IPS-NIHi11 (cell line): ENCODE results near the gene MAML3.
A peak's percentile ranks its signal among the peaks of the same experiment; 100 is the strongest.

Experiments used
- DNase-seq: peaks from one replicate; pipeline ENCODE4 v3.0.0; 2012; ENCODE audit warnings: mixed read lengths, low spot score

Gene MAML3

DNA sequence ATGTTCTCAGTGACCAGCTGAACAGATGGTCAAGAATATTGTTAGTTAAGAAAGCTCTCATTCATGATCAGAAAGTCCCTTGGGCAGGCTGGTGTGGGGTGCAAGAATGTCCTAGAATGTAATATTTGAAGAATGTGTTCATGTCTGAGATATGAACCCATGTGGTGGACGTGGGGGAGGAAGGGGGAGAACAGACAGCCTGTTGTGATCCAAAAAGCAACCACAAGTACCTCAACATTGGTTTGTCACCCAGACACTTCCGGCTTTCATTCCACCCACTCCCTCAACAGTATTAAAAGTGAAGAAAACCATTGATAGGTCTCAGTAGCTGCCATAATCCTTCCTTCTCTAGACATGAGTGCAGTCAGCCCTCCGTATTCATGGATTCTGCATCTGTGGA is 82.2 kb downstream of the MAML3 start:
- DNase-seq = no peak

DNA sequence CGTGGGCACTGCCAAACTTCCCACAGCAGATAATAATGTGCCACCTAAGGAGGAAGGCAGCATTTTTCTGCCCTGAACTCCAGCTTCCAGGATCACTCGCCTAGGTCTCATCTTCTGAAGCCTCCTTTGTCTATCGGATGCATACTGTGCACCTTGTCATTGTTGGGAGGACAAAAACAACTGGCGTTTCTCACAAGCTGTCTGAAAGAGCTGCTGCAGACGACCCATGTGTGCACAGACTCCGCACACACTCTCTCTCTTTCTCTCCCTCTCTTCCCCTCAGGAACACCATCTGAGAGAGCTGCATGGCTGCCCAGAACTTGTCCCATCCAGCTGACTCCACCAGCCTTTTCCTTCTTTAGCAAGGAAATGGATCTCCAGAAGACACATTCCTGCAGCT is 83.0 kb downstream of the MAML3 start:
- no peak for DNase-seq

DNA sequence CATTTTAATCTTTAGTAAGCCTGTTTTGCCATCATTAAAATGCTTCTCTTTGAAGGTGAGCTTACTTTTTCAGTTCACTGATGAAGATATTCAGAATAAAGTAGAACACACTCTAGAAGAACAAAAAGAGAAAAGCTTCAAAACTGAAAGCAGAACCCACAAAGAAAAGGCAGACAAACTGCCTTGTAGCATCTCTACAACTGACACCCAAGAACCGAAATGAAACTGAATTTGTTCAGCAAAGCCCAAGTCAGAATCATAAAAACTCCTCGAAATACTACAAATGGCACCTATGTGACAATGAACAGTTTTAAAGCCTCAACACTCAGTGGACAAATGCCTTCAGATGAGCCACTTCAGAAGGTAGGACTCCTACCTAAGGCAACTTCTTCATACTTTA is 83.6 kb downstream of the MAML3 start:
- no peak for DNase-seq

GRCh38 chr4:140069066-140069465 is 84.9 kb downstream of the MAML3 start:
- DNase-seq = no peak

DNA sequence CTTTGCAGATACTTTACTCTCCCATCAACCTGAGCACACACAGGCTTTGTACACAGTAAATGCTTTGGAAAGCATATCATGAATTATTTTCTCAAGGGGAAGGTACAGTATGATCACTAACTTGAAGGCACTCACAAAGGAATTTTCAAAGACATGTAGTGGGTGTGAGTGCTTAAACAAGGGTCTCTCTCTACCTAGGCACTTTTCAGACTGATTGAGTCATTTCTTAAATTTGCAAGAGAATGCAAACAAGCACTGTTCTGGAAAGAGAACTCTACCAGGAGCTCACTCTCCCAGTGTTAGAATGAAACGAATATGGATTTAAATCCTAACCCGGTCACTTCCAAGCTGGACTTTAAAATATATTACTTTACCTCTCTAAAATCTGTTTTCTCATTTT is 85.7 kb downstream of the MAML3 start:
- DNase-seq = no peak

DNA sequence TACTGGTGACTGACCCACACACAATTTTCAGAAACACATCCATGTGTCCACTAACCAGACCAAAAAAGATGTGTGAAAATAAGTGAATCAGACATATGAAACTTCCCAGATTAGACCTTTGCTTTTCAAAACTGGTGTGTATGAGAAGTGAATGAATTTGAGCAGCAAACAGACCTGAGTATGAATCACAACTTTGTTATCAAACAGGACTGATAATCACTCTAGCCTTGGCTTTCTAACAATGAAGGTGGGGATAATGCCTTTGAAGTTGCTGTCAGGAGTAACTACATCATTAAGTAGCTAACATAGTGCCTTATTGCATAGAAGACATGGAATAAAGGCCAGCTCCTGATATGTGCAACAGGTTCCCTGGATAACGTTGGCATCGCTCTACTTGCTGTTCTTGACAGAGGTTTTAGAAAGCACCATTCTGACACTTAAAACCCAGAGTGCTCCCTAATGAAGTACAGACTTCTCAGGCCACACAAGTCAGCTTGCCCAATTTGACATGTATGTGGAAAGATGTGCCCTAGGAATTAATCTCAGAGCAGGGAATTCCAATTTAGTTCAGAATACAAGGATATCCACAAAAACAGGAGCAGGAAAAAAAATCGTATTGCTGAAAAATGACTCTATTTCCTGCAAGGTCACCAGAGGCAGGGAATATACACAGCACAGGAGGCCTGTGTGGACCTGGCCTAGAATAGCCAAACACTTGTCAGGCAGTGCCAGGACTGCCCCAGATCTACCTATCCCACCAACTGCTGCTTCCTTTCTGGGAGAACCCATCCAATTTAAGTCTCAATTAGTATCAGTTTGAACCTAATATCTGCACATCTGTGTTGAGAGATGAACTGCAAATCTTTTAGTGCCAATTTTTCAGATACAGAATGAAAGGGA is 87.7 kb downstream of the MAML3 start:
- no peak for DNase-seq

- no peak for DNase-seq
These were observed 88.6 kb downstream of the MAML3 start for GRCh38 chr4:140065393-140065792.

DNA sequence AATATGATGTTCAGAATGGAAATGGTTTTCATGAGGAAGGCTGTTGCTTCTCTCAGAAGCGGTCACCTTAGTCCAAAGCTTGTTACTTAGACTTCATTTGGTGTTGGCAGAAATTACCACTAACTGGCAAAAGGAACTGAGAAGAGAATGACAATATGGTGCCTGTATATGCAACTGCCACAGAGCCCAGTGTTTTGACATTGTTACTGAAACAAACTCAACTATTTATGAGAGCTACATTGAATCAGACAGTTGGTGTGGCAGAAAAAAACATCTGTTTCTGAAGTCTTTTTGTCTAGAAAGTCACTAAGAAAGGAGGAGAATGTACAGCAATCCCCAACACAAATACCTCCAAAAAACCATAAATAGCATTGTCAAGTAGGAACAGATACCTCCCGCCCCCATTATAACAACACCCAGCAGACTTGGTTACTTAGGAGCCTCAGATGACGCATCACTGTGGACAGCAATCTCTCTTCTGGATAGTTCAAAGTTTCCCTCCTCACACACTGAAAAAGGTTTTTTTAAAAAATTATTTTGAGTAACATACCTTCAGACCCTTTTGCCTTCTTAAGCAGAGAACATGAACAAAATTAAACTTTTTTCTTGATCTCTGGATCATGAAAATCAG is 92.2 kb downstream of the MAML3 start:
- no peak for DNase-seq

DNA sequence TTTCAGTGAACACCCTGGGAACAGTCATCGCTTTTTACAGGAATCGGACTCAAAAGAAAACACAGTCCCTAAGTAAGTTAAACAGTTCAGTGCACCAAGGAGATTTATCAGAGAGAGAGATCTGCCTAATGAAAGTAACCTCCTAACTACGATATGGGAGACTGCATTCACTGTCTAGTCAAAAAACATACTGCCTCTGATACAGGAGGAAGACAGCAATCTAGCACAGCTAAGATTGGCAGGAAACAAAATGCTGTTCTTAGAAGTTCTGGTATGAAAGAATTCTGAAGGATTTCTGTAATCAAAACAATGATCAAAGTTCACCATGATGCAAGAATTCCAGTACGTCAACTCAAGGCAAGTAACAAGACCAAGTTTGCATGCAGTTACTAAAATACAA is 92.8 kb downstream of the MAML3 start:
- no peak for DNase-seq

DNA sequence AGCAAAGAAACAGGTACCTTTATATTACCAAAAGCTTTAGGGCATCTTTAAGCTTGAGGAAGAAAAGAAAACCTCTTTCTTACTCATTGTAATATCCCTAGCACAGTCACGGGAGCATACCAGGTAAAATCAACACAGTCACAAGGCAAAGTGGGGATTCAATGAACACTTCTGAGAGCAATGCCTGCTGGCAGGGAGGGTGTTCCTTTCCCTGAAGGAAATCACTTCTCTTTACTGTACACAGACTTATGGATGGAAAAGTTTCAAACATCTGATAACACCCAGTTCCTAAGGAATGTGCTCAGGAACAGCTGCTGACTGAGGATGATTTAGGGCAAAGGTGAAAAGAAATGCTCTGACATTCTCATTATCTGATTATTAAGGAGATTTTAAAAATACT is 94.8 kb downstream of the MAML3 start:
- DNase-seq = no peak

DNA sequence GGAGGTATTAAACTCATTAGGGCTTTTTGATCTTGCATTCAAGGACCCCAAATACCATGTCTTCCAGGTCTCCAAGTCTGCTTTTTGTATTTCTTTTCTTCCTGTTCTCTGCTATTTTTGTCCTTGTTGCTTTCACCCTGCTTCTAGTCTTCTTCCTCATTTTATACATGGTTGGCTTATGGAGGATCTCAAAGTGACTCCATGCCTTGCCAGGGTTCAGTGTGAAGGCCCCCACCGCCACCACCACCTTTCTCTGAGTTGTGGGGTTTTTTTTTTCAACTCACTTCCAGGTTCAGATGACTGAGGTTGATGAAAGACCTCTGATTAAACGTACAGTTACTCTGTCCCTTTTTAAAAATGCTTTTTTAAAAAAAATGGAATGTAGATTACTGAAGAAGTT is 96.3 kb downstream of the MAML3 start:
- DNase-seq = no peak

- DNase-seq = no peak
These were observed 98.0 kb downstream of the MAML3 start for GRCh38 chr4:140056015-140056414.

- DNase-seq = no peak
These were observed 99.1 kb downstream of the MAML3 start for GRCh38 chr4:140054861-140055260.

GRCh38 chr4:140053185-140053584 is 100.8 kb downstream of the MAML3 start:
- no peak for DNase-seq

DNA sequence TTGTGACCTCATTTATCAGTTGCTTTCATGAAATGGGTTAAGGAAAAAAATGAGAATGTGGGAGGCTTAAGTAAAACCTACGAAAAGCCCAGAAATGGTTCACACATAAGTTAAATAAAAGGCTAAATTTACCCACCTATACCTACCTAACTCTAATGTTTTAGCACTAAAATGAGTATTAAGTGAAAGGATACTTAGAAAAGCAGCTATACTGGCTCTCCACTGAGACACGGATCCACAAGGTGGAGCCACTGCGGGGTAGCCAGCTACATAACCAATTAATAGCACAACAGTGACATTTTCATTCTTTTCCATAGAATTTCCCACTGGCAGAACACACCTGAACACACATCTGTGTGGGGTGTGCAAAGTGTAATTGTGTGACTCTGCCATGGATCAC is 101.9 kb downstream of the MAML3 start:
- peak; percentile 35 for DNase-seq

- DNase-seq = peak; percentile 55
These were observed 103.9 kb downstream of the MAML3 start for GRCh38 chr4:140049849-140050637.

DNA sequence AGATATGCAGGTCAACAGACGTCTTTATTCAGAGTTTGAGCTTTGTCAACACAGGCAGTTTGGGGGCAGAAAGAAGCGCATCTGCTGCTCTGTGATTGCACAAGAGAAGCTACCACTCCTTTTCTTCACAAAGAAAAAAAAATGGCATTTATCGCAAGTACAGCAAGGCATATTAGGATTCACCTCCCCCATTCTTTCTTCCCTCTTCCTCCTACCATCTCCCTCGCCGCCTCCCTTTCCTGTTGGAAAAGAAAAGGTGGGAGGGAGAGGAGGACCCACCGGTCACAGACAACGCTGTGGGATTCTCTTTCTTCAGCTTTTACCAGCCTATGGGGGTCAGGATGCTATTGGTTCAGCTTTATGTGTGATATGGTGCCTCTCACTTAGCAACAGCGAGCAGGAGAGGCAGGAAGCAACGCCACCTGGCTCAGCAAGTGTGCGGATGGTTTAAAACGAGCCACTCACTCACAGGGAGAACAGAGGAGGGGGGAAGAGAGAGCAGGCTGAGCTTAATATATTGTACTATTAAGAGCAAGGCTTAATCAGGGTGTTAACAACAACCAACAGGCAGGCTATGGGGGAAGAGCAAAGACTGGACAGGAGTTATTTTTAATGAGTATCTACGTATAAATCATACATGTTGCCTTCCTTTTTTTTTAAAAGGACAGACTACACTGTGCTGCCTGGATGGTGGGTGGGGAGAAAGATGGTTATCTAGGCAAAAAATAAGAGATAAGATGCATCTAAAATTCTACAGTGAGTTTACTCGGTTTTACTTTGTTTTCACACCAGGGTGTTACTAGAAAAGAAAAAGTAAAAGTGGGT is 104.7 kb downstream of the MAML3 start:
- peak; percentile 57 for DNase-seq

- no peak for DNase-seq
These were observed 105.5 kb downstream of the MAML3 start for GRCh38 chr4:140048419-140048995.

DNA sequence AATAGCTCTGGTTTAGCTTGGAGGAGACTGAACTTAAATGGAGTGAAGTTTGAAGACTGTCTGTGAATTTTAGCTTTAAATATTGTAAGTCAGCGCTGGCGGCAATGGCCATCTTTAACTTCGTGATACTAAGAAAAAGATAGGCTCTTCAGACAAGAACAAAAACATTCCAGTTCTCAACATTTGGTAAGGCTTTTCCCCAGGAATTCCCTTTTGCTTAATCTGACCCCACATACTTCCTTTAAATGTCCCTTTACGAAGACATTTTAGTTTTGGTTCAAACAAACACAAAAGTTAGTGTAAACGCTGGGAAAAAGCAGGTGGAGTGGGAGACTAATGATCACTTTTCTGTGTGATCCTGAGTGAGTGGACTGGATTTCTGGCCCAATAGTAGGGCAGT is 106.2 kb downstream of the MAML3 start:
- DNase-seq = no peak

DNA sequence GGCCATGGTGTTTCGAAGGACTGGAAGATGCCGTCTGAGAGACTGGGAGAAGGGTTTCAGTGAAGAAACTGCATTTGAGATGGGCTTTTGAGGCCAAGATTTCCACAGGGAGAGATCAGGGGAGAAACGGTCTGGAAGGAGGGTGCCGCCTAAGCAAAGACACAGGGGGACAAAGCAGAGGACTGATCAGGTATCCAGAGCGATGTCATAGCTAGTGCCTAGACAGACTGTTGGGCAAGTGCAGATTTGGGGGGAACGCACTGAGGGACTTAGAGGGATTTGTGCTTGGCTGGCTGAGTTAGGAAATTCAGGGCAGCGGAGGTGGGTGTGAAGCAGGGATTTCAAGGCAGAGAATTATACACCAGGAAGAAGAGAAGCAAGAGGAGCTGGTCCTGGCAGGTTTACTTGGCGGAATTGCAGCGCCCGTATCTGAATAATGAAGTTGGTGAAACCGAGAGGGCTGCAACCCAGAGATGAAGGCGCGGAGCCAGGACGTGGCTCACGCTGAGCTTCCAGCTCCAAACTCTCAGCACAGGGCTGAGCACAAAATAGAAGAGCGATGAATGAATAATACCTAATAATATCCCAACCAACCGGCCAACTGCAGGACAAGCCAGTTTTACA is 106.9 kb downstream of the MAML3 start:
- DNase-seq = no peak

- DNase-seq = peak; percentile 49
These were observed 107.4 kb downstream of the MAML3 start for GRCh38 chr4:140046543-140046942.
